Activated T-helper 2 cell treated with anti-CD3 and anti-CD28 coated beads, Interferon-gamma antibody, Interleukin-2, Interleukin-4, amounts not matched to agents 10 μg/mL and 5 μg/mL and 100 μg/mL, durations not matched to agents 14 hours and 24 hours and 36 hours (primary cell): Measurements from ENCODE around the gene PTRH1. TPM values are rescaled to one million over a fixed set of nuclear protein-coding genes. Genes with fewer than 3 reads are reported as not detected.

Experiments used
- DNase-seq: peaks from one replicate; pipeline ENCODE4 v3.0.0; 2021; ENCODE audit warnings: low spot score
- H3K27ac Mint-ChIP-seq: one replicate; pipeline ENCODE4 v1.8.0; 2021; ENCODE audit warnings: mixed read lengths
- H3K27me3 Mint-ChIP-seq: one replicate; pipeline ENCODE4 v1.8.0; 2021; ENCODE audit warnings: low read depth, mixed read lengths
- H3K36me3 Mint-ChIP-seq: one replicate; pipeline ENCODE4 v1.8.0; 2021; ENCODE audit warnings: low read depth, mixed read lengths
- H3K4me1 Mint-ChIP-seq: one replicate; pipeline ENCODE4 v1.8.0; 2021; ENCODE audit warnings: low read depth, mixed read lengths
- H3K4me3 Mint-ChIP-seq: one replicate; pipeline ENCODE4 v1.8.0; 2021; ENCODE audit warnings: low read depth, mild to moderate bottlenecking, moderate library complexity, mixed read lengths
- H3K9me3 Mint-ChIP-seq: one replicate; pipeline ENCODE4 v1.8.0; 2021; ENCODE audit warnings: mixed read lengths
- intact Hi-C: fragments of 100-400 bp; cut with micrococcal nuclease; formaldehyde crosslinking; loops from one replicate; pipeline ENCODE4 v1.15.1; 2023
- total RNA-seq: library from RNA; stranded (reverse); gene quantifications from 2 replicates; pipeline ENCODE4 v1.2.3, GENCODE V29; 2022

The PTRH1 gene
- total RNA-seq, 1 donor from 2014 or later, result 20.1 TPM

- DNase-seq, result no peak
- intact Hi-C loops, result no loop called here
- no peaks in the 10 kb centered on the region for H3K9me3 Mint-ChIP-seq
- no peak overlapping the region for H3K4me3 Mint-ChIP-seq
- H3K36me3 Mint-ChIP-seq, result peaks cover 6% of the 10 kb centered on the region
- H3K4me1 Mint-ChIP-seq, result peaks cover 8% of the 10 kb centered on the region
- H3K27me3 Mint-ChIP-seq, result no peaks in the 10 kb centered on the region
- no peak overlapping the region for H3K27ac Mint-ChIP-seq
Observed at GRCh38 chr9:127694890-127695720, 20.4 kb downstream of the PTRH1 start.

- Mint-ChIP-seq H3K4me1 (no peaks in the 10 kb centered on the region), H3K4me3 (no peak overlapping the region), H3K27ac (no peak overlapping the region), H3K9me3 (no peaks in the 10 kb centered on the region), H3K27me3 (no peaks in the 10 kb centered on the region), H3K36me3 (peaks cover 6% of the 10 kb centered on the region)
- intact Hi-C loops, result no loop called here
- no peak for DNase-seq
Observed at GRCh38 chr9:127693697-127694096, 21.8 kb downstream of the PTRH1 start.

- H3K4me1 Mint-ChIP-seq, result no peaks in the 10 kb centered on the region
- DNase-seq, result no peak
- intact Hi-C loops, result no loop called here
- H3K27me3 Mint-ChIP-seq, result no peaks in the 10 kb centered on the region
- H3K9me3 Mint-ChIP-seq, result no peaks in the 10 kb centered on the region
- no peak overlapping the region for H3K27ac Mint-ChIP-seq
- no peak overlapping the region for H3K4me3 Mint-ChIP-seq
- H3K36me3 Mint-ChIP-seq, result peaks cover 6% of the 10 kb centered on the region
Observed at GRCh38 chr9:127693143-127693542, 22.3 kb downstream of the PTRH1 start.

GRCh38 chr9:127692071-127692470 is 23.4 kb downstream of the PTRH1 start:
- DNase-seq, result no peak
- no peaks in the 10 kb centered on the region for H3K9me3 Mint-ChIP-seq
- H3K27ac Mint-ChIP-seq, result no peak overlapping the region
- no peaks in the 10 kb centered on the region for H3K4me1 Mint-ChIP-seq
- H3K4me3 Mint-ChIP-seq, result no peak overlapping the region
- intact Hi-C loops, result no loop called here
- peaks cover 6% of the 10 kb centered on the region for H3K36me3 Mint-ChIP-seq
- no peaks in the 10 kb centered on the region for H3K27me3 Mint-ChIP-seq

GRCh38 chr9:127690735-127691134 is 24.7 kb downstream of the PTRH1 start:
- intact Hi-C loops, result no loop called here

GRCh38 chr9:127689329-127690000 is 26.0 kb downstream of the PTRH1 start:
- Mint-ChIP-seq H3K9me3 (no peaks in the 10 kb centered on the region), H3K27ac (no peak overlapping the region), H3K4me3 (no peak overlapping the region), H3K36me3 (peaks cover 9% of the 10 kb centered on the region), H3K4me1 (no peaks in the 10 kb centered on the region), H3K27me3 (no peaks in the 10 kb centered on the region)
- intact Hi-C loops, result no loop called here
- DNase-seq, result no peak

More at GRCh38 chr9:127690735-127691134, 24.7 kb downstream of the PTRH1 start:
- no peak for DNase-seq
- H3K36me3 Mint-ChIP-seq, result peaks cover 9% of the 10 kb centered on the region
- no peaks in the 10 kb centered on the region for H3K27me3 Mint-ChIP-seq
- H3K27ac Mint-ChIP-seq, result no peak overlapping the region
- no peaks in the 10 kb centered on the region for H3K9me3 Mint-ChIP-seq
- H3K4me1 Mint-ChIP-seq, result no peaks in the 10 kb centered on the region
- H3K4me3 Mint-ChIP-seq, result no peak overlapping the region

- H3K4me3 Mint-ChIP-seq, result no peak overlapping the region
- no peaks in the 10 kb centered on the region for H3K27me3 Mint-ChIP-seq
- H3K4me1 Mint-ChIP-seq, result no peaks in the 10 kb centered on the region
Observed at GRCh38 chr9:127686461-127687393, 28.7 kb downstream of the PTRH1 start.

GRCh38 chr9:127684576-127684975 is 30.9 kb downstream of the PTRH1 start:
- H3K36me3 Mint-ChIP-seq, result peaks cover 6% of the 10 kb centered on the region
- intact Hi-C loops, result no loop called here
- no peak for DNase-seq
- H3K27me3 Mint-ChIP-seq, result no peaks in the 10 kb centered on the region
- no peaks in the 10 kb centered on the region for H3K4me1 Mint-ChIP-seq
- H3K27ac Mint-ChIP-seq, result no peak overlapping the region
- H3K9me3 Mint-ChIP-seq, result no peaks in the 10 kb centered on the region
- no peak overlapping the region for H3K4me3 Mint-ChIP-seq

More at GRCh38 chr9:127686461-127687393, 28.7 kb downstream of the PTRH1 start:
- Mint-ChIP-seq H3K9me3 (no peaks in the 10 kb centered on the region), H3K36me3 (peaks cover 11% of the 10 kb centered on the region), H3K27ac (no peak overlapping the region)
- intact Hi-C loops, result no loop called here
- DNase-seq, result no peak

GRCh38 chr9:127683723-127684122 is 31.7 kb downstream of the PTRH1 start:
- DNase-seq, result no peak
- intact Hi-C loops, result no loop called here
- H3K9me3 Mint-ChIP-seq, result no peaks in the 10 kb centered on the region
- H3K27me3 Mint-ChIP-seq, result no peaks in the 10 kb centered on the region
- H3K4me1 Mint-ChIP-seq, result no peaks in the 10 kb centered on the region
- peaks cover 6% of the 10 kb centered on the region for H3K36me3 Mint-ChIP-seq
- no peak overlapping the region for H3K27ac Mint-ChIP-seq
- no peak overlapping the region for H3K4me3 Mint-ChIP-seq

GRCh38 chr9:127682351-127683136 is 32.9 kb downstream of the PTRH1 start:
- H3K4me1 Mint-ChIP-seq, result no peaks in the 10 kb centered on the region

GRCh38 chr9:127680846-127681245 is 34.6 kb downstream of the PTRH1 start:
- intact Hi-C loops, result no loop called here
- no peaks in the 10 kb centered on the region for H3K9me3 Mint-ChIP-seq
- no peaks in the 10 kb centered on the region for H3K27me3 Mint-ChIP-seq
- DNase-seq, result no peak
- no peak overlapping the region for H3K27ac Mint-ChIP-seq
- H3K4me3 Mint-ChIP-seq, result no peak overlapping the region
- H3K4me1 Mint-ChIP-seq, result no peaks in the 10 kb centered on the region
- H3K36me3 Mint-ChIP-seq, result peaks cover 3% of the 10 kb centered on the region

More at GRCh38 chr9:127682351-127683136, 32.9 kb downstream of the PTRH1 start:
- intact Hi-C loops, result no loop called here
- no peak overlapping the region for H3K27ac Mint-ChIP-seq
- no peak for DNase-seq
- H3K27me3 Mint-ChIP-seq, result no peaks in the 10 kb centered on the region
- peaks cover 6% of the 10 kb centered on the region for H3K36me3 Mint-ChIP-seq
- H3K9me3 Mint-ChIP-seq, result no peaks in the 10 kb centered on the region
- no peak overlapping the region for H3K4me3 Mint-ChIP-seq

GRCh38 chr9:127680226-127680625 is 35.2 kb downstream of the PTRH1 start:
- intact Hi-C loops, result no loop called here
- Mint-ChIP-seq H3K9me3 (no peaks in the 10 kb centered on the region), H3K27me3 (no peaks in the 10 kb centered on the region), H3K4me3 (no peak overlapping the region), H3K4me1 (no peaks in the 10 kb centered on the region), H3K27ac (no peak overlapping the region), H3K36me3 (peaks cover 2% of the 10 kb centered on the region)
- DNase-seq, result no peak
